RKO (cell line): ENCODE data around the gene CCDC24.
A peak's percentile ranks its signal among the peaks of the same experiment; 100 is the strongest.

Experiments
- DNase-seq: peaks from one replicate; pipeline ENCODE4 v3.0.0-alpha.2; 2016; ENCODE audit warnings: low spot score

The CCDC24 gene

DNA sequence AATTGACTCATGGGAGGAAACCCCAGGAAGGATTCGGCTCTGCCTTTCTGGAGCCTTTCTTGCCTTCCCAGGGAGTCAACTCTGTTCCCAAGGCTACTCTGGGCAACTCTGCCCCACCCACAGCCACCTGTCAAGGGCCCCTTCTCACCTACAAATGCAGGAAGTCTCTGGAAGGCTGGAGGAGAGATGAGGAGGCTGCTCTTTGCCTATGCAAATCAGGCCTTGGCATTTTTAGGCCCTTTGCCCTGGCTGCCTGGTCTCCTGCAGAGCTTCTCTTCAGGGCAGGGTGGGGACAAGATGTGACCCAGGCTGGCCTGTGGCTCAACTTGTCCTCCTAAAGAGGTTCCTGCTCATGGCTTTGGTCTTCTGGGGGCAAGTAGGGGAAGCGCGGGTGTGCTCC lies 34.4 kb downstream of the CCDC24 start:
- DNase-seq, result no peak

DNA sequence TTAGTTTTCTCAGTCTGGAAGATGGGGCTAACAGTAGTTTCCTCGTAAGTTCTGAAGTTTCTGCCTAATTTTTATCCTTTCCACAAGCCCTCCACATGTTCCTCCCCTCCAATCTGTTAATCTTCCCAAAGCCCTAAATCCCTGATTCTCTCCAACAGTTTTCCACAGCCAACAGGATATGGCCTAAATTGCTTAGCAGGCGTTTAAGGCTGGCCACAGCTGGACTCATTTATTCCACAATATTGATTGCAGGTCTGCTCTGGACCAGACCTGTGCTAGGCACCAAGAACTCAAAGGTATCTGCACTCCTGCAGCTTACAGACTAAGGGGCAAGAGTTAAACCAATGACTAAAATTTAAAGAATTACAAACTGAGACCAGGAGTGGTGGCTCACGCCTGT lies 35.9 kb downstream of the CCDC24 start:
- no peak for DNase-seq

DNA sequence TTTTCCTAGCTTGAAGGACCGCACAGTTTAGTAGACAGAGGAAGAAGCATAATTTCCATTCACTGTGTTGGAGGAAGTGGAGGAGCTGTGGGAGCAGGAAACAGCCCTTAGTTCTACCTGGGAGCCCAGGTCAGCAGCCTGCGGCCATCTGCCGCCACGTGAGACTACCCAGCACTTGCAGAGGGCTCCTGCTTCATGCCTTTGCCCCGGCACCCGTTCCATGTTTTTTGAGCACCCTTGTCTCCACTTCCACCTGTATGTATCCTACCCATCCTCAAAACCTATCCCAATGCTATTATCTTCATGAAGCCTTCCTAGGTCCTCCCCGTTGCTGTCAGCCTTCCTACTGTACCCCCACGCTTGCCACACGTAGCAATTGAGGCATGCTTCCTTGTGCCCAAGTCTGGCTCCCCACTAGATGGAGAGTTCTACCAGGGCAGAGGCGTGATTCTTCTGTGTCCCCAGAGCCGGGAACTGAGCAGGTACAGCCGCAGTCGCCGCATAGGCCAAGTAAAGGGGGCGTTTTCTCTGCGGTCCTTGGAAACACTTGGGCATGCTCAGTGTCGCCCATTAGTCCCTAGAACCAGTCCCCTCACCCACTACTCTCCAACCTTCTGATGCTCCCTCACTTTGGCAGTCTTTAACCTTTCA lies 38.0 kb downstream of the CCDC24 start:
- no peak for DNase-seq

DNA sequence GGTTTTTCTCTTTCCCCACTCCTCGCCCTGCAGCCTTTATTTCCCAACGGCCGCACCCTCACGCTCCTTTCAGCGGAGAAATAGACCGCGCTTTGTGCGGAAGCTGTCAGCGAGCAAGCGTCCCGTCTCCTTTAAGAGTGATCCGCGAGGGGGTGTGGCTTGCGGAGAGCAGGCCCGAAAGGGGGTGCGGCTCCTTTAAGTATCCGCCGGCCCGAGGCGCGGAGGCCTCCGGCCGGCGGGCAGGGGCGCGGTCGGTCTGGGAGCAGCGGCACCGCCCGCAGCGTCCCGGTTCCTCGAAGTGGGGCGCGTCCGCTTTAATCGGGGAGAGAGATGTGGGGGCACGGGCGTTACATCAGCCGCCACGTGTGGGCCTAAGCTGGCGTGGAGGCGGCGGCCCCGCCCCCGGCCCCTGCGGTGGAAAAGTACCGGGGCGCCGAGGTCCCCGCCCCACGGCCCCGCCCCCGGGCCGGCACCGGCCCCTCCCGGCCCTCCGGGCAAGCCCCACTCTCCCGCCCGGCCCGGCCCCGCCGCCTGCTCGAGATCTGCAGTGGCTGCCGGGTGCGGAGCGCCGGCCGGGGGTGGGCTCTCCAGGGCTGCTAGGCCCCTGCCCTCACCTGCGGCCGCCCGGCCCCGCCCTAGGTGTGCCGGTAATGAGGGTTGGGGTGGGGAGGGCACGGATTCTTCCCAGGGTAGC lies 38.7 kb downstream of the CCDC24 start:
- DNase-seq, result peak; percentile 92

DNA sequence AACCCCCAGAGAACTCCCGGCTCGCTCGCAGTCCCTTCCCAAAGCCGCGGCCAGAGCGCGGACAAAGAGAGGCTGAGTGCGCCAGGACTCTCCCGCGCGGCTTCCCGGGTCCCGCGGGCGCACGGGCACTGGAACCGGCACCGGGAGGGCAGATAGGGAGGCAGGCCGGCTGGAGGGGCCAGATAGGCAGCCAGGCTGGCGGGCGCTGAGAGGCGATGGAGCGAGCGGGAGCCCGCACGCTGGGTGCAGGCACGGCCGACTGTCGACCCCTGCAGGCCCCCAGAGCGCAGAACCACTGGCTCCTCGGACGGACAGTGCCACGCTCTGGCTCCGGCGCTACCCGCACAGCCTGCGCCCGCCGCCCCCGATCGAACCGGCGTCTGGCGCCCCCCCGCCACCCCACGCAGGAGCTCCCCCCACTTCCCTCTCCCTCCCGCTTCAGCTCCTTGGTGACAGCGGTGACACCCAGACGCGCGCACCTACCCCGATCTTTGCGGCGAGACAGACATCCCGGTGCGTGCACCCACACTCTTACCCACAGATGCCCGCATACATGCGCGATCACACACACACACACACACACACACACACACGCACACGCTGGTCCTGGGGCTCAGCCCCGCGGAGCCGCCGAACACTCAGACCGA lies 39.3 kb downstream of the CCDC24 start:
- DNase-seq, result peak; percentile 62

DNA sequence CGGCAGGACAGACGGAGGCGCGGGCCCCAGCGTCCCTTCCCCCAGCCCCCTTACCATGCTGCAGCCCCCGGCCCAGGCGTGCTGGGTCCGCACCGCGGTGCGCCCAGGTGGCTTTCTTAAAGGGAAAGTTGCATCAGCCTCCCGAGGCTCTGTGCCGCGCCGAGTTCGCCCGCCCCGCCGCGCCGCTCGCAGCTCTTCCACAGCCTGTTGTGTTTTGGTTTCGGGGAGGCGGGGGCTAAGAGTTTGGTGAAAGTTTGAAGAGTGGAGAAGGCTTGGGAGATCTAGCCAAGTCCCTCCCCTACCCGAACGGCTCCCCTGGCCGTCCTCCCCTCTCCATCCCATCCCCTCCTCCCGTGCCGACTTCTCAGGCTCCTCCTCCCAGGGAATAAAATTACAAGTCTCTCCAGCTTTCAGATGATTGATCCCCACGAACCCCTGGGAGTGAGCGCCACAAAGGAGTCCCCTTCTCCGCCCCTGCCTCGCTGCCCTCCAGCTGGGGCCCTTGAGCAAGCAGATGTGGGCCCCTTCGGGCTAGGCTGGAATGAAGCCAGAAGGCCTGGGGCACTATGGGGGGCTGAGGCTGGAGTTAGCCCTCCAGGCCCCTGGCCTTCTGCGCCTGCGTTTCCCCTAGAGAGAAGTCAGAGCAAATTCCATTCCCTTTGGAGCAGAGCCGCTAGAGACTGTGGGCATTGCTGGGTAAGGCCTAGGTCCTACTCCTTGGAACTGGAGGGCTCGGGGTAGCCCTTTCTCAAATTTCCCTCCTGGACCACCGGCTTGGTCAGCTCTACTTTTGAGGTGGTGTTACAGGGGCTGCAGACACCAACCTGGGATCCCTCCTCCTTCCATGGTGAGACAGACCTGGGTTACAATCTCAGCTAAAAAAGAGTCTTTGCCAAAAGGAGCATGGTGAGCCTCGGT lies 40.1 kb downstream of the CCDC24 start, which contains the start of gene SLC6A9:
Gene SLC6A9 (minus strand): TSS at position 211 of the 918 bp plus-strand sequence. CDS start 7,185 bp downstream, outside the sequence.
- DNase-seq, result peak; percentile 36

DNA sequence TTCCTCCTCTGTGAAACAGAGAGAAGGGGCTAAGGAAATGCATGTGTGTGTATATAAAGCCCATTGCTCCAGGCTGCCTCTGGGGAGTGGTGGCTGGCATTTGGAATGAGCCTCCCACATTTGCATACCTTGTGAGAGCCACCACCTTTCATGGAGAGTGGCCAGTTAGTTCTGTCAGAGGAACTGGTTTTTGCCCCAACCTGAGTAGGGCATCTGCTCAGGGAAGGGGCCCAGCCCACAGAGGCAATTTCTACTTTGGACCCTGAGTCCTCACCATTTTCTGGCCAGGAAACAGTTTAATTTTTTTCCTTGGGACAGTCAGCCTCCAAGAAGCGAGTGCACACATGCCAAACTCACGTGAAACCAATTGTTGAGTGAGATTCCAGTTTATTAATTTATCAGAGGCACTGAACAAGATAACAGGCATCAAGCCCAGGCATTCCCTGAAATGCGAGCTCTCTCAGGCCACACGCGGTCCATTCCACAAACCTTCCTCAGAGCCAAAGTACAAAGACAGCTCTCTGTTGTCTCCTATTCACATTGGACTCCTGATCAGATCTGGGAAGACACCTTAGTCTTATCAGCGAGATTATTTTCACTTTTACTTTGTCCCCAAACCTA lies 40.9 kb downstream of the CCDC24 start:
- DNase-seq, result no peak

DNA sequence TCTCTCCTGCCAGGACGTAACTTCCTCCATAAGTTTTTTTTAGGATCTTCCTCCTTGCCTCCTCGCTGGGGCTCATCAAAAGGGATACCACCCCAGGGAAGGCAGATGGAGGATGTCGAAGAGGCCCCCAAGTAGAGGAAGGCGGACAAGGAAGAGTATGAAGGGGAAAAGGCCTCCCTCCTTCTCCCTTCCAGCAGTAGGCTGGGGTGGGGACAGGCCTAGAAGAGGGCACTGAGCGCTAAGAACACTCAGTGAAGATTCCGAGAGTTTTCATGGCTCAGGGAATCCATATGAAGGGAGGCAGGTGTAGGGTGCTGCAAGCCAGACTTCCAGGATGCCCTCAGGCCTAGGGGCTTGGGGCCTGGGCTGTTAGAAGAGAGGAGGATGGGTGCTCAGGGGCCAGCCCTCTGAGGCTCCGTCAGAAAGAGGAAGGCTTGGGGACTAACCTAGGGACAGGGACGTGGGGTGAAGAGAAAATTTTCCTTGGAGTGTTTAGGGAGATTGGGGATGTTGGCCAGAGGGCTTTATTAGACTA lies 41.7 kb downstream of the CCDC24 start:
- no peak for DNase-seq

DNA sequence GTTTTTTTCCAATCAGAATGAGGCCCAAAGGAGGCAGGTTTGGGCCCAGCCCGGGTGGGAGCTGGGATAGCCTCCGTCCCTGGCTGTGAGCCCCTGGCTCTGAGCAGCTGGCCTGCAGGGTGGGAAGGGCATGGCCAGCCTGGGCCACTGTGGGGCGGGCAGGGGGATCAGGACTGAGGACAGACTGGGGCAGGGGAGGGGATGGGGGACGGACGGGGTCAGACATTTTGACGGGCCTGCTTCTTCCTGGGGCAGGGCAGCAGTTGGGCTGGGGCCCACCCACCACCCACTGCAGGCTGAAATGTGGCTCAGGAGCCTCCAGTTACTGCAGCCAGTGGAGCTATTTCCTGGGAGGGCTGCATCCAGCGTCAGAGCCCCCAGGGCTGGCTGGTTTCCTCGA lies 42.4 kb downstream of the CCDC24 start:
- DNase-seq, result no peak

DNA sequence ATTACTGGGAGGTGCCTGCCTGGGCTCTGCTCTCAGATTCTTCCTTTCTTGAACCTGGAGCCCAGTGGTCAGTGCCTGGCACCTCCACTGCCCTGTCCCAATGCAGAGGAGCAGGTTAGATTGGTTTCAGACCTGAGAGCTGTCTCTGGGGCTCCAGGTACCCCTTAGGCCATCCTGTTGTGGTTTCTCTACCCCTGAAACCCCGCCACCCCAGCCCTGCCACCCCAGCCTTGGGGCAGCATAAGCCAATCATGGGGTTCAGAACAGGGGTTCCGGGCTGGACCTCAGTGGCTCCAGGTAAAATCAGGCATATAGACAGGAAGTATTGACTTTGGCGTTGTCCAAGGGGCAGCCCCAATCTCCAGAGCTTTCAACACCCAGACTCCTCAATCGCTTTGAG lies 43.0 kb downstream of the CCDC24 start:
- DNase-seq, result no peak

DNA sequence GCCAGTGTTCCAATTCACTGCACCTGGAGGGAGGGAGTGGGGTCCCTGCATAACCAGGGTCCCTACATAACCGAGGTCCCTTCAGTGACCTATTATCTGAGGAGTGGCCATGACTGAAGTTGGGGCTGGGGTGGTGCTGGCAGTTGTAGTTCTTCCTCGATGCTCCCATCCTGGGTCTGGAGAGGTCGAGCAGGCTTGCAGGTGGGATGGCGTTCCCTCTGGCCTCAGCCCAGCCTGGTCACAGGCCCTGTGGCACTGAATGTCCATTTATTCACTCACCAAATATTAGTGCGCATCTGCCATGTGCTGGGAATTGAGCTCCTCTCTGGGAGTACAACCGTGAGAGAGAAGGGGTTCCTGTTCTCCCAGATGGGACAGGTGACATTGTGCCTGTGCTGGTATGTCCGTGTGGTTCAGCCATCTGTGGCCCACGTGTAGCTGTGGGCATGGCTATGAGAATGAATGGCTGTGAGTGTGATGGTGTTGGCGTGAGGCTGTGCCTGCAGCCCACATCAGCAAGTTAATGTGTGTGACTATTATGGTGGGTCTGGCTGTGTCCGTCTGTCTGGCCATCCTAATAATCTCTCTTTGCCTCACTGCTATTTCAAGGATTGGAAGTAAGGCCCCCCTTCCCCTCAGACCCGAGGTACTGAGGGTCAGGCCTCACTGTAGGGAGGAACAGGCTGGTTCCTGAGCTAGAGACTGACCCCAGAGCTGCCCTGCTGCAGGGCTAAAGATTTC lies 43.7 kb downstream of the CCDC24 start:
- DNase-seq, result no peak

DNA sequence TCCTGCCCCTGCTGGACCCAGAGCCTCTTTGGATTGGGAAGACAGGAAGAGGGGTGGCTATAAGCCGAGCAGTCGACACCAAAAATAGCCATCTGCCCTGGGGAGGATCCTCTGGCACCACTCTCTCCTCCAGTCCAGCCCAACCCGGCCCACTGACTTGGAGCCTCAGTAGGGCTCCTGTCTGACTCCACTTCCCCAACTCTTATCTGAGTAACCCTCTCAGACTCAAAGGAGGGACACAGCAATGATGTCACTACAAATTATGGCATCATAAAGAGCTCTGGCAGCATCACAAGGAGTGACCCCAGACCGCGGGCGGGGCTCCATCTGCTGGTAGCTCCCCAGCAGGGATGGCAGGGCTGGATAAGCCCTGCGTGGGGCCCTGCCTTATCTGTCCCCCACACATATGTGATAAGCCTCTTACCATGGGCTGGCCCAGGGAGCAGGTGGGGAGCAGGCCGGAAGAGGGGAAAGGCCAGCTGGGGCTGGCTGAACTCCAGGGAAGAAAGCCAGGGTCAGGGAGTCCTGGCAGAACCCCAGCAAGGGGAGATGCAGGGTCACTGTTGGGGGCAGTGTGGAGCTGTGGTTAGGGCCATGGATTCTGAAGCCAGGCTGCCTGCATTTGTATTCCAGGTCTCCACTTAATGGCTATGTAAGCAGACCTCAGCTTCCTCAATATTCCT lies 44.5 kb downstream of the CCDC24 start:
- DNase-seq, result no peak

DNA sequence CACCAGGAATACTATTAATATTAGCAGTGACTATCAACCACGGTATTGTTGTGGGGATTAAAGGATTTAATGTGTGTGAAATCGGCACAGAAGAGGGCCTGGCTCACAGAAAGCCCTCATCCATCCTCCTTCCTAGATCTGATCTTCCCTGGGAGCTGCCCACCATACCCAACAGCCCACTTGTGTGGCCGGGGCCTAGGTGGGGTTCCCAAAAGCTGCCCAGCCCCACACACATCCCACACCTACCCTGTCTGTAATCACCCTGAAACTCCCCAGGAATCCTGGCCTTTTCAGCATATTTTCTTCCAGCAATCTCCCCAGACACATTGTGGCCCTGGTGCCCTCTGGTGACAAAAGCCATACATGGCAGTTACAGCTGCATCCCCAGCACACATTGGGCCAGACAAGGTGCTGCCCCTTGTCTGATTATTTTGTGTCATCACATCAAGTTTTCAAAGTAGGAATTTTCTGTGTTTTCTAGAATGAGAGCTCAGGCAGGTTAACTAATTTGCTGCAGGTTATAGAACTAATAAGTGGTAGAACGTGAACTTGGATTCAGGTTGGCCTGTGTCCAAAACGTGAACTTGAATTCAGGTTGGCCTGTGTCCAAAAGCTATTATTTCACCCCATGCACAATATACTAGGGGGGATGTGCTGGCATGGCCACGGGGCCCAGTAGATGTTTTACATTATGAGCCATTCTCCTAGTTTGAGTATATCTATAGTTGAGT lies 45.2 kb downstream of the CCDC24 start:
- DNase-seq, result peak; percentile 82

DNA sequence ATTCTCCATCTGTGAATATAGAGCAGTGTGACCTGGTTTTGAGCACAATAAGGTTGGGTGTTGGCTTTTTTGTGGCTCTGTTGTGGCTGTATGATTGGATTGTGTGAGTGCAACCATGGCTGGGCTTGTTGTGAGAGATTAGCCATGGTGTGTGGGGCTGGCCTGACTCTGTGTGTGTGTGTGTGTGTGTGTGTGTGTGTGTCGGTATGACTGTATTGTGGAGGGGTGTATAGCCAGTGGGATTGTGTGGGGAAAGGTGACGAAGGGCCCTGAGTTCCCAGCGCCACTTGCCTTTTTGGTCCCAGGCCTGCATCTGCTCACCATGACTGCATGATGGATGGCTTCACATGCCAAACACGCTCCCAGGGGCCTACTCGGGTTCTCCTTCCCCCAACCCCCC lies 45.8 kb downstream of the CCDC24 start:
- DNase-seq, result no peak

DNA sequence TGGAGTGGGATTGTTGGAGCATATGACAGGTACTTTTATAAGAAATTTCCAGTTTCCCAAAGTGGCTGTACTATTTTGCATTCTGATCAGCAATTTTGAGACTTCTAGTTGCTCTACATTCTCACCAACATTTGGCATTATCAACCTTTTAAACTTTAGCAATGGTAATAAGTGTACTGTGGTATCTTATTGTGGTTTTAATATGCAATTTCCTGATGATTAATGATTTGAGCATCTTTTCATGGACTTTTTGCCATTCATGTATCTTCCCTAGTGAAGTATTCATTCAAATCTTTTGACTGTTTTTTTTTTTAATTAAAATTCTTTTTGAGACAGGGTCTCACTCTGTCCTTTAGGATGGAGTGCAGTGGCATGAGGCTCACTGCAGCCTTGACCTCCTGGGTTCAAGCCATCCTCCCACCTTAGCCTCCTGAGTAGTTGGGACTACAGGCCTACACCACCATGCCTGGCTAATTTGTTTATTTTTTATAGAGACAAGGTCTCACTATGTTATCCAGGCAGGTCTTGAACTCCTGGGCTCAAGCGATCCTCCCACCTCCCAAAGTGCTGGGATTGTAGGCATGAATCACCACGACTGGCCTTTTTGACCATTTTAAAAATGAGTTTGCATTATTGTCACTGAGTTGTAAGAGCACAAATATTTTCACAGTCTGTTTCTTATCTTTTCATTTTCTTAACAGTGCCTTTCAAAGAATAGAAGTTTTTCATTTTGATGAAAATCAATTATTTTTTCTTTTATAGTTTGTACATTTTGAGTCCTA lies 47.7 kb downstream of the CCDC24 start:
- no peak for DNase-seq

DNA sequence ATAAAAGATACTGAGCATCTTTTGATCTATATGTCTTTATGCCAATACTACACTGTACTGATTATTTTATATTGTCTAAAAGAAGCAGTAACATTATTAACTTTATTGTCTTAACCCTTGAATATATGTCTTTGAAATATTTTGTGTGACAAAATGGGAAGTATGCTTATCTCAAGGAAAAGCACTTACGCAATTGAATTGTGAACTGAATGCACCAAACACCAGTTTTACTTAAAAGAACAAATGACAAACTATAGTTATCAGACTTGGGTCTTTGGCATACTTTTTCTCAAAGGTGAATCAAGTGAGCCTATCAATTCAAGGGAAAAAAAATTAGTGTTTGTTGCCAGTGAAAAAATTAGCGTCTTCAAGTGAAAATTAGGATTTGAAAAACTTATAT lies 49.0 kb downstream of the CCDC24 start:
- DNase-seq, result no peak

DNA sequence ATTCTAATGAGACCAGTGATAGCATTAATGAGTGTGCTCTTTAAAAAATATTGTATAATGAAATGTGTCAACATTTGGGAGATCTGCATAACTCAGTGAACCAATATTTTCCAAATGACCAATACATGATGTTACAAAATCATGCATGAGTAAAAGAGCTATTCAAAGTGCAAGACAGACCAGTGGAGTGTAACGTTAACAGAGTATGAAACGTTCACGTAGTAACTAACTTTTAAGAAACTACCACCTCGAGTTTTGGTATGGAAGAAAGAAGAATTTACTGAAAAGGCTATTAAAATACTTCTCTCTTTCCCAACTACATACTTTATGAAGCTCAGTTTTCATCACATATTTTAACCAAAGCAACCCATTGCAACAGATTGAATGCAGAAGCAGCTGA lies 49.4 kb downstream of the CCDC24 start:
- DNase-seq, result no peak

DNA sequence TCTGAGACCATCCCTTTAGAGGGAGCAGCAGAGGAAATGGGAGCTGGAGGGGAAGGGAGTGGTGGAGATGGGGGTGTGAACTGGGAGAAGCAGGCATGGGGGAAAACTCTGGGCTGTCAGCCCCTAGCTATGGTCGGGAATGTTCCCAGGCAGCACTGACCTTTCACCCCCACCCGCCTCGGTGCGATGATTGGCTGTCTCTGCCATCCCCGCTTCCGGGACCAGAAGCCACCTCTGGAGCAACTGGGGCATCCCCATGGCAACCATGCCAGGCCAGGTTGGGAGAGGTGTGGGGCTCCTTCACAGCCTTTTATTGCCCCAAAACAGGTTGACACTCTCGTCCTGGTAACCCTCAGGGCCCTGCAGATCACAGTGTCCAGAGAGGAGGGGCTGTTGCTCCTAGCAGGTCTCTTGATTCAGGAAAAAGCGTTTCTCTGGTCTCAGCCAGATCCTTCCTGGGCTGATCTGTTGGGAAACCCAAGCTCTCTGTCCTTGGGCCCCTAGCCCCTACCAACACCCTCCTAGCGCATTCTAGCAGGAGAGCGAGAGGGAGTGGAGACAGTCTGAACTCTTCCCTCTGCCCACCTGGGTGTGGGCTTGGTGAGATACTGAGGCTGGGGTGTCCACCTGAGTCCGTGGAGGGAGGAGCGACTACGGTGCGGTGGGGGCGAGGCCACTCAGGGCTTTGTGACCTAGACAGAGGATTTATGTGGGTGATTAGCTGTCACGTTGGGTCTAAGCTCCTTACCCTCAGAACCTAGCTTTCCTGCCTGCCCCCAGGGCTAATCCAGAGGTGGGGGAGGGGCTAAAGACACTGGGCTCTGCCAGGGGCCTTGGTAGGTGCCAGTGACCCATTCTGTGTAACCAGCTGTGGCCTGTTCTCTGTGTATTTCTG lies 52.0 kb downstream of the CCDC24 start:
- no peak for DNase-seq
